H9 (cell line): ENCODE data around the gene BICD1. TPM values are rescaled to one million over a fixed set of nuclear protein-coding genes. Genes with fewer than 3 reads are reported as not detected.

Source experiments
- DNase-seq: peaks from one replicate; pipeline ENCODE4 v3.0.0-alpha.2; 2017
- H2AFZ ChIP-seq: one replicate; pipeline ENCODE4 v1.6.1; 2013; ENCODE audit warnings: mild to moderate bottlenecking, low read length, control low read depth, moderate library complexity
- H2AK5ac ChIP-seq: 2 replicates; pipeline ENCODE4 v1.6.1; 2013; ENCODE audit warnings: low read length, control low read depth, mixed read lengths; ENCODE audit not compliant: insufficient read length
- H2BK120ac ChIP-seq: one replicate; pipeline ENCODE4 v1.6.1; 2013; ENCODE audit warnings: low read depth, mild to moderate bottlenecking, low read length, control low read depth, inconsistent platforms; ENCODE audit not compliant: poor library complexity, severe bottlenecking
- H2BK12ac ChIP-seq: 2 replicates; pipeline ENCODE4 v1.6.1; 2013; ENCODE audit warnings: low read length, control low read depth, mixed read lengths, low read depth; ENCODE audit not compliant: insufficient read length
- H2BK15ac ChIP-seq: 2 replicates; pipeline ENCODE4 v1.6.1; 2013; ENCODE audit warnings: low read depth, low read length, control low read depth
- H2BK20ac ChIP-seq: one replicate; pipeline ENCODE4 v1.6.1; 2013; ENCODE audit warnings: low read depth, mild to moderate bottlenecking, low read length, control low read depth, inconsistent platforms; ENCODE audit not compliant: poor library complexity, severe bottlenecking
- H2BK5ac ChIP-seq: 2 replicates; pipeline ENCODE4 v1.6.1; 2013; ENCODE audit warnings: low read length, control low read depth, mixed read lengths; ENCODE audit not compliant: insufficient read length
- H3K14ac ChIP-seq: 2 replicates; pipeline ENCODE4 v1.6.1; 2013; ENCODE audit warnings: low read length, control low read depth; ENCODE audit not compliant: insufficient read depth
- H3K18ac ChIP-seq: 2 replicates; pipeline ENCODE4 v1.6.1; 2013; ENCODE audit warnings: low read depth, mild to moderate bottlenecking, mixed read lengths, low read length, control low read depth; ENCODE audit not compliant: insufficient read length
- H3K23ac ChIP-seq: 2 replicates; pipeline ENCODE4 v1.6.1; 2013; ENCODE audit warnings: low read length, control low read depth, mixed read lengths, low read depth; ENCODE audit not compliant: insufficient read length
- H3K23me2 ChIP-seq: 2 replicates; pipeline ENCODE4 v1.6.1; 2013; ENCODE audit warnings: low read depth, mild to moderate bottlenecking, mixed read lengths, low read length, control low read depth; ENCODE audit not compliant: insufficient read length, poor library complexity, severe bottlenecking
- H3K27ac ChIP-seq: 2 replicates; pipeline ENCODE4 v1.5.1; 2013; ENCODE audit warnings: low read length, control low read depth, mixed read lengths, low read depth; ENCODE audit not compliant: insufficient read length
- H3K27me3 ChIP-seq: 2 replicates; pipeline ENCODE4 v1.6.1; 2013; ENCODE audit warnings: low read length, control low read depth, inconsistent platforms; ENCODE audit not compliant: insufficient read depth
- H3K4ac ChIP-seq: 2 replicates; pipeline ENCODE4 v1.6.1; 2013; ENCODE audit warnings: low read depth, mild to moderate bottlenecking, control low read depth, inconsistent platforms, low read length, moderate library complexity
- H3K4me1 ChIP-seq: 2 replicates; pipeline ENCODE4 v1.6.1; 2013; ENCODE audit warnings: low read length, control low read depth, inconsistent platforms; ENCODE audit not compliant: insufficient read depth
- H3K4me2 ChIP-seq: 2 replicates; pipeline ENCODE4 v1.6.1; 2013; ENCODE audit warnings: low read length, control low read depth, mixed read lengths; ENCODE audit not compliant: insufficient read length, insufficient read depth
- H3K56ac ChIP-seq: 2 replicates; pipeline ENCODE4 v1.6.1; 2013; ENCODE audit warnings: low read depth, mild to moderate bottlenecking, mixed read lengths, low read length, control low read depth; ENCODE audit not compliant: insufficient read length
- H3K79me1 ChIP-seq: 2 replicates; pipeline ENCODE4 v1.6.1; 2013; ENCODE audit warnings: low read depth, mild to moderate bottlenecking, moderate library complexity, low read length, control low read depth, inconsistent platforms; ENCODE audit not compliant: insufficient read depth, poor library complexity, severe bottlenecking
- H3K79me2 ChIP-seq: 2 replicates; pipeline ENCODE4 v1.6.1; 2013; ENCODE audit warnings: low read length, control low read depth, inconsistent platforms; ENCODE audit not compliant: insufficient read depth
- H3K9ac ChIP-seq: 2 replicates; pipeline ENCODE4 v1.6.1; 2013; ENCODE audit warnings: low read length, control low read depth, mixed read lengths; ENCODE audit not compliant: insufficient read length; ENCODE audit errors: extremely low read depth
- H3K9me3 ChIP-seq: one replicate; pipeline ENCODE4 v1.6.1; 2013; ENCODE audit warnings: low read depth, low read length, inconsistent platforms; ENCODE audit not compliant: control insufficient read depth
- H3T11ph ChIP-seq: one replicate; pipeline ENCODE4 v1.6.1; 2013; ENCODE audit warnings: mild to moderate bottlenecking, low read length, control low read depth, inconsistent platforms
- H4K20me1 ChIP-seq: one replicate; pipeline ENCODE4 v1.6.1; 2013; ENCODE audit not compliant: control insufficient read depth, insufficient read length, insufficient read depth
- H4K5ac ChIP-seq: 2 replicates; pipeline ENCODE4 v1.6.1; 2013; ENCODE audit warnings: low read depth, mild to moderate bottlenecking, mixed read lengths, low read length, control low read depth; ENCODE audit not compliant: insufficient read length
- H4K8ac ChIP-seq: replicated peaks from 2 replicates; pipeline ENCODE4 v1.6.1; 2013; ENCODE audit warnings: low read length, control low read depth, mixed read lengths, low read depth; ENCODE audit not compliant: insufficient read length
- H4K91ac ChIP-seq: 2 replicates; pipeline ENCODE4 v1.6.1; 2013; ENCODE audit warnings: low read depth, mild to moderate bottlenecking, moderate library complexity, mixed read lengths, low read length, control low read depth; ENCODE audit not compliant: insufficient read length
- H3K27ac Mint-ChIP-seq, 3 experiments: 2 replicates in 2 of 3; 3 replicates in 1 of 3; pipeline ENCODE4 v1.8.0; 2020 to 2021; ENCODE audit warnings: mixed read lengths in 3 of 3, mild to moderate bottlenecking in 1 of 3, moderate library complexity in 1 of 3
- H3K27me3 Mint-ChIP-seq: 2 replicates; pipeline ENCODE4 v1.8.0; 2021; ENCODE audit warnings: low read depth, mild to moderate bottlenecking, moderate library complexity, mixed read lengths
- H3K36me3 Mint-ChIP-seq, 3 experiments: 2 replicates in 2 of 3; 3 replicates in 1 of 3; pipeline ENCODE4 v1.8.0; 2020 to 2021; ENCODE audit warnings: low read depth in 3 of 3, mixed read lengths in 3 of 3; ENCODE audit not compliant: insufficient read depth in 1 of 3
- H3K4me1 Mint-ChIP-seq, 2 experiments: 2 replicates each; pipeline ENCODE4 v1.8.0; 2020; ENCODE audit warnings: mixed read lengths in 2 of 2
- H3K4me3 Mint-ChIP-seq, 2 experiments: 2 replicates in 1 of 2; 3 replicates in 1 of 2; pipeline ENCODE4 v1.8.0; 2020 to 2021; ENCODE audit warnings: mild to moderate bottlenecking in 2 of 2, mixed read lengths in 2 of 2, moderate library complexity in 1 of 2
- H3K9me3 Mint-ChIP-seq, 2 experiments: 2 replicates in 1 of 2; 3 replicates in 1 of 2; pipeline ENCODE4 v1.8.0; 2020; ENCODE audit warnings: mild to moderate bottlenecking in 2 of 2, mixed read lengths in 2 of 2, moderate library complexity in 1 of 2
- WGBS: extraction: QIAGEN DNeasy Blood & Tissue Kit; methylation state at CpG from one replicate; pipeline ENCODE4 v1.1.7; 2013; ENCODE audit warnings: missing lambda C conversion rate, low lambda C conversion rate, mixed read lengths; ENCODE audit not compliant: insufficient read length; ENCODE audit errors: extremely low coverage; 5-methylcytosine and 5-hydroxymethylcytosine counted together
- total RNA-seq: library from RNA; stranded (reverse); gene quantifications from 2 replicates; pipeline ENCODE4 v1.2.1, GENCODE V29; 2021
- TF ChIP-seq, protein P1 (sequence below): fragments of 200-600 bp; sonication (generic); conservative IDR thresholded peaks from 3 replicates; pipeline ENCODE4 v1.8.0; 2021; ENCODE audit warnings: antibody characterized with exemption, mild to moderate bottlenecking

Gene BICD1
- total RNA-seq, 1 experiment from 2014 or later = 134 TPM

DNA sequence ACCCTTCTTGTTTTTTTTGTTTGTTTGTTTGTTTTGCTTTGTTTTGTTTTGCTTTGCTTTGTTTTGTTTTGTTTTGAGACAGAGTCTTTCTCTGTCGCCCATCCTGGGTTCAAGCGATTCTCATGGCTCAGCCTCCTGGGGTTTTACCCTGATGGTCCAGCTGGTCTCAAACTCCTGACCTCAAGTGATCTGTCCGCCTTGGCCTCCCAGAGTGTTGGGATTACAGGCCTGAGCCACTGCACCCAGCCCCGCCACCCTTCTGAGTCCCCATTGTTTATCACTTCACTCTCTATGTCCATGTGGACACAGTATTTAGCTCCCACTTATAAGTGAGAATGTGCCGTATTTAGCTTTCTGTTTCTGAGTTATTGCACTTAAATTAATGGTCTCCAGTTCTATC, 36.9 kb upstream of the BICD1 start:
- Mint-ChIP-seq H3K36me3 (peaks cover 8 to 22% (median 20%) of the 10 kb centered on the region in 3 experiments), H3K27me3 (no peaks in the 10 kb centered on the region; the same call in 1 of the 2 replicates), H3K27ac (peak overlapping the region in 2 of 3 experiments; percentile 9 to 27; a peak in 3 of 7 replicates), H3K4me3 (no peak overlapping the region), H3K9me3 (peaks cover 22 to 23% of the 10 kb centered on the region in 2 experiments), H3K4me1 (peaks cover 14 to 15% of the 10 kb centered on the region in 2 experiments)
- Histone ChIP-seq H4K20me1 (no peaks in the 10 kb centered on the region), H3K79me2 (no peaks in the 10 kb centered on the region), H3K79me1 (no peaks in the 10 kb centered on the region), H3K9me3 (no peaks in the 10 kb centered on the region), H2AK5ac (no peak overlapping the region), H3K4me2 (no peak overlapping the region), H3T11ph (no peak overlapping the region), H2BK5ac (no peak overlapping the region), H3K23me2 (no peaks in the 10 kb centered on the region), H3K23ac (no peak overlapping the region), H3K18ac (no peak overlapping the region), H3K27me3 (no peaks in the 10 kb centered on the region), H3K4me1 (no peaks in the 10 kb centered on the region), H2BK15ac (no peak overlapping the region), H3K9ac (no peak overlapping the region), H4K91ac (no peak overlapping the region), H4K8ac (no peak overlapping the region), H3K27ac (no peak overlapping the region), H3K14ac (no peak overlapping the region), H2AFZ (no peak overlapping the region), H2BK12ac (no peak overlapping the region), H4K5ac (no peak overlapping the region), H2BK20ac (no peak overlapping the region), H3K4ac (no peak overlapping the region), H3K56ac (no peak overlapping the region), H2BK120ac (no peak overlapping the region)
- WGBS = no CpG with 5 or more reads among the region's 5 CpGs
- no peak for DNase-seq
- TF ChIP-seq, protein P1, sequence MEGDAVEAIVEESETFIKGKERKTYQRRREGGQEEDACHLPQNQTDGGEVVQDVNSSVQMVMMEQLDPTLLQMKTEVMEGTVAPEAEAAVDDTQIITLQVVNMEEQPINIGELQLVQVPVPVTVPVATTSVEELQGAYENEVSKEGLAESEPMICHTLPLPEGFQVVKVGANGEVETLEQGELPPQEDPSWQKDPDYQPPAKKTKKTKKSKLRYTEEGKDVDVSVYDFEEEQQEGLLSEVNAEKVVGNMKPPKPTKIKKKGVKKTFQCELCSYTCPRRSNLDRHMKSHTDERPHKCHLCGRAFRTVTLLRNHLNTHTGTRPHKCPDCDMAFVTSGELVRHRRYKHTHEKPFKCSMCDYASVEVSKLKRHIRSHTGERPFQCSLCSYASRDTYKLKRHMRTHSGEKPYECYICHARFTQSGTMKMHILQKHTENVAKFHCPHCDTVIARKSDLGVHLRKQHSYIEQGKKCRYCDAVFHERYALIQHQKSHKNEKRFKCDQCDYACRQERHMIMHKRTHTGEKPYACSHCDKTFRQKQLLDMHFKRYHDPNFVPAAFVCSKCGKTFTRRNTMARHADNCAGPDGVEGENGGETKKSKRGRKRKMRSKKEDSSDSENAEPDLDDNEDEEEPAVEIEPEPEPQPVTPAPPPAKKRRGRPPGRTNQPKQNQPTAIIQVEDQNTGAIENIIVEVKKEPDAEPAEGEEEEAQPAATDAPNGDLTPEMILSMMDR = no peak
